Adrenal gland (tissue), 5 donors: ENCODE data around the gene SULF2.

Experiments
- POLR2A ChIP-seq, 2 donors: fragments of 450-650 bp; IDR thresholded peaks; one replicate each; pipeline ENCODE4 v1.6.1; 2017; ENCODE audit warnings: antibody characterized with exemption in 2 of 2, mild to moderate bottlenecking in 2 of 2, moderate library complexity in 1 of 2
- TF ChIP-seq, protein P1 (sequence below), 6 experiments: fragments of 450-650 bp in 4 of 6; fragments of 200-600 bp in 2 of 6; sonication (generic) in 1 of 6; IDR thresholded peaks; 1 replicate in 5 of 6; 2 replicates in 1 of 6; pipeline versions ENCODE4 v1.5.1 to v1.8.0; 2016 to 2021; ENCODE audit warnings: antibody characterized with exemption in 6 of 6, mild to moderate bottlenecking in 2 of 6, moderate library complexity in 1 of 6
- donor health status: DM: no; HTN: no; CAD: no.

DNA sequence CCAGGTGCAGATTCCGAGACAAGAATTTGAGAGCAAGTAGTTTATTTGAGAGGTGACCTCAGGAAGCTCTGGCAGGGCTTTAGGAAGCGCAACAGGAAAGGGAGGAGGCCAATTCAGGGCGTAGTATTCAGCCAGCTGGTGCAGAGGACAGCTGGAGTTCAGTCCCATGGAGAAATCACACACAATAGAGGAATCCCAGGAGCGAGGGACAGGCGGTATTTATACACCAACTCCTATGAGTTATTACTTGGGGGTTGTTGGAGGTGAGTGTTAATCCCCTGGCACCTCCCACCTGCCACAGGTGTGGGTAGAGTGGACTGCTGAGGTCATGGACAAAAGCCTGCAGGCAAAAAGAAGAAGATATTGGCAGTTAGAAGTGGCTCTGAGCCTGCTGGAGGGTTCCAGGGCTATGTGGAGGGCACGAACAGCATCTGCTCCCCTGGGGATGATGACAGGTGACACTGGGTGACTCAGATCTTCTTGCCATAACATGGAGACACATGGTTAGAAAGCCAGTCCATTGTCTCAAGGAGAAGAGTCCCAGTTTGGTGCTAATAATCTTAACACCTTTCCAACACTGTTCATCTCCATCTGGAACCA lies 13.9 kb upstream of the SULF2 start:
- TF ChIP-seq, protein P1, sequence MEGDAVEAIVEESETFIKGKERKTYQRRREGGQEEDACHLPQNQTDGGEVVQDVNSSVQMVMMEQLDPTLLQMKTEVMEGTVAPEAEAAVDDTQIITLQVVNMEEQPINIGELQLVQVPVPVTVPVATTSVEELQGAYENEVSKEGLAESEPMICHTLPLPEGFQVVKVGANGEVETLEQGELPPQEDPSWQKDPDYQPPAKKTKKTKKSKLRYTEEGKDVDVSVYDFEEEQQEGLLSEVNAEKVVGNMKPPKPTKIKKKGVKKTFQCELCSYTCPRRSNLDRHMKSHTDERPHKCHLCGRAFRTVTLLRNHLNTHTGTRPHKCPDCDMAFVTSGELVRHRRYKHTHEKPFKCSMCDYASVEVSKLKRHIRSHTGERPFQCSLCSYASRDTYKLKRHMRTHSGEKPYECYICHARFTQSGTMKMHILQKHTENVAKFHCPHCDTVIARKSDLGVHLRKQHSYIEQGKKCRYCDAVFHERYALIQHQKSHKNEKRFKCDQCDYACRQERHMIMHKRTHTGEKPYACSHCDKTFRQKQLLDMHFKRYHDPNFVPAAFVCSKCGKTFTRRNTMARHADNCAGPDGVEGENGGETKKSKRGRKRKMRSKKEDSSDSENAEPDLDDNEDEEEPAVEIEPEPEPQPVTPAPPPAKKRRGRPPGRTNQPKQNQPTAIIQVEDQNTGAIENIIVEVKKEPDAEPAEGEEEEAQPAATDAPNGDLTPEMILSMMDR (IDR thresholded peaks at IDR 0.05) = no peak
- TF ChIP-seq POLR2A (IDR thresholded peaks at IDR 0.05) = no peak
